ENCODE measurements around the gene MLXIPL.
"Not testable (repeated sequence)": the region's sequence is repeated elsewhere in the genome, so short reads cannot be mapped to it uniquely, and the experiment has no call there.

The MLXIPL gene

DNA sequence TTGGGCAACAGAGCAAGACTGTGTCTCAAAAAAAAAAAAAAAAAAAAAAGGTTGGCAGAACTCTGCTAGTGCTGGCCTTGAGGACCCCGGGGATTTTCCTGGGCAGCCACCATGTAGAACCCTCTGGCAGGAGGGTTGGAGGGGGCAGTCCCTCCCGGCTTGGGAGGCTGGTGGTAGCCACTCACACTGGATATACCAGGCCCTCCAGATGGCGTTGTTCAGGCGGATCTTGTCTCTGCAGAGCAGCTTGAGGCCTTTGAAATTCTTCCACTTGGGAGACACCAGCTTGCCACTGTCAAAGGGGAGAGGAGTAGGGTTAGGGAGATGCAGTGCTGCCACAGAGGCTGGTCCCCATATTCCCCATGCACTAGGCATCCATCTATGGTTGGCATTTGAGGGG lies 8.4 kb downstream of the MLXIPL start:
- no peaks in the 10 kb centered on the region for H3K27me3 ChIP-seq (ENCODE audit: control insufficient read depth in 1 of 2, insufficient read depth in 2 of 2, low read length in 2 of 2)
- no peak overlapping the region for H3K27ac ChIP-seq (ENCODE audit: low read depth, low read length)
- H3K4me3 ChIP-seq (ENCODE audit: low read depth in 1 of 2, low read length in 2 of 2), result no peak overlapping the region
- H3K9me3 ChIP-seq (ENCODE audit: control insufficient read depth in 1 of 2, low read length in 2 of 2), result no peaks in the 10 kb centered on the region
- no peak overlapping the region for H3K9ac ChIP-seq (ENCODE audit: low read depth in 1 of 2, low read length in 2 of 2)
- peaks cover 0 to 7% of the 10 kb centered on the region in 2 donors for H3K36me3 ChIP-seq (ENCODE audit: control insufficient read depth in 1 of 2, insufficient read depth in 2 of 2, low read length in 2 of 2)
- H3K4me1 ChIP-seq (ENCODE audit: control insufficient read depth in 1 of 2, insufficient read depth in 2 of 2, low read length in 2 of 2), result peaks cover 17 to 32% of the 10 kb centered on the region in 2 donors

DNA sequence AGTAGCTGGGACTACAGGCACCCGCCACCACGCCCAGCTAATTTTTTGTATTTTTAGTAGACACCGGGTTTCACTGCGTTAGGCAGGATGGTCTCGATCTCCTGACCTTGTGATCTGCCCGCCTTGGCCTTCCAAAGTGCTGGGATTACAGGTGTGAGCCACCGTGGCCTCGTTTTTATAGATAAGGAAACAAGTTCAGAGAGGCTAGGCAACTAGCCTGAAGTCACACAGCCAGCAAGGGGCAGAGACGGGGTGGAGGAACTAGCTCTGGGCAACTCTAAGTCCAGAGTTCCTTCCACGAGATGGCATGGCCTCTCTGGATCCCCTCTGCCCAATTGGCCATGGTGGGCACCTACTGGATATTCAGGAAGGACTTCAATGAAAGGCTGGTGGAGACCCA lies 9.4 kb downstream of the MLXIPL start:
- not testable (repeated sequence) for H3K4me3 ChIP-seq (ENCODE audit: low read depth in 1 of 2, low read length in 2 of 2); H3K27ac ChIP-seq (ENCODE audit: low read depth, low read length); H3K36me3 ChIP-seq (ENCODE audit: control insufficient read depth in 1 of 2, insufficient read depth in 2 of 2, low read length in 2 of 2); H3K9me3 ChIP-seq (ENCODE audit: control insufficient read depth in 1 of 2, low read length in 2 of 2); H3K9ac ChIP-seq (ENCODE audit: low read depth in 1 of 2, low read length in 2 of 2); H3K27me3 ChIP-seq (ENCODE audit: control insufficient read depth in 1 of 2, insufficient read depth in 2 of 2, low read length in 2 of 2)
- H3K4me1 ChIP-seq (ENCODE audit: control insufficient read depth in 1 of 2, insufficient read depth in 2 of 2, low read length in 2 of 2), result peaks cover 17 to 32% of the 10 kb centered on the region in 2 donors

DNA sequence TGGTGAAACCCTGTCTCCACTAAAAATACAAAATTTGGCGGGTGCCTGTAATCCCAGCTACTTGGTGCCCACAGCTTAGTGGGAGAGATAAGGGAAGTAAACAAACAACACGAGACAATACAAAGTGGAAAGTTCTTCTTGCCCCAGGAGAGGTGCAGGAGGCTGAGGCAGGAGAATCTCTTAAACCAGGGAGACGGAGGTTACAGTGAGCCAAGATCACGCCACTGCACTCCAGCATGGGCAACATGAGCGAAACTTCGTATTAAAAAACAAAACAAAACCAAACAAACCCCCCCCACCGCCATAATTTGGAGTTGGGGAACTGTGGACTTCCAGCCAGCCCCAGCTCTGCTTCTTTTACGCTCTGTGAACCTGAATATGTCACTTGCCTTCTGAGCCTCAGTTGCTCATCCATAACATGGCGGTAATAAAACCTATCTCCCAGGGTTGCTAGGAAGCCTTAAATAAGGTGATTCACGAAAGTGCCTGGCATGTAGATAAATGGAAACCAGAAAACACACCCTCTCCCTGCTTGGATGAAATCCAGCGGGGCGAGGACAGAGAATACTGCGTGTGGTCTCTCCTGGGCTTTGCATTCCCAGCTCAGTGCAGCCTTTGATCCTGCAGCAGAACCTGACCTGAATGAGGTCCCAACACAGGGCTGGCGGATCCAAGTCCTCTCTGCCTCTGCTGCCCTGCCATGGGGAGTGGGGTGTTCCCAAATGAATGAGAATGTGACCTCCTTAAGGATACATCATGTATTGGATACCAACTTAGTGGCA lies 10.2 kb downstream of the MLXIPL start:
- H3K9ac ChIP-seq (ENCODE audit: low read depth in 1 of 2, low read length in 2 of 2), result no peak overlapping the region
- H3K4me1 ChIP-seq (ENCODE audit: control insufficient read depth in 1 of 2, insufficient read depth in 2 of 2, low read length in 2 of 2), result peaks cover 17 to 32% of the 10 kb centered on the region in 2 donors
- H3K9me3 ChIP-seq (ENCODE audit: control insufficient read depth in 1 of 2, low read length in 2 of 2), result no peaks in the 10 kb centered on the region
- H3K36me3 ChIP-seq (ENCODE audit: control insufficient read depth in 1 of 2, insufficient read depth in 2 of 2, low read length in 2 of 2), result peaks cover 0 to 11% of the 10 kb centered on the region in 2 donors
- no peaks in the 10 kb centered on the region for H3K27me3 ChIP-seq (ENCODE audit: control insufficient read depth in 1 of 2, insufficient read depth in 2 of 2, low read length in 2 of 2)
- no peak overlapping the region for H3K4me3 ChIP-seq (ENCODE audit: low read depth in 1 of 2, low read length in 2 of 2)
- H3K27ac ChIP-seq (ENCODE audit: low read depth, low read length), result no peak overlapping the region

DNA sequence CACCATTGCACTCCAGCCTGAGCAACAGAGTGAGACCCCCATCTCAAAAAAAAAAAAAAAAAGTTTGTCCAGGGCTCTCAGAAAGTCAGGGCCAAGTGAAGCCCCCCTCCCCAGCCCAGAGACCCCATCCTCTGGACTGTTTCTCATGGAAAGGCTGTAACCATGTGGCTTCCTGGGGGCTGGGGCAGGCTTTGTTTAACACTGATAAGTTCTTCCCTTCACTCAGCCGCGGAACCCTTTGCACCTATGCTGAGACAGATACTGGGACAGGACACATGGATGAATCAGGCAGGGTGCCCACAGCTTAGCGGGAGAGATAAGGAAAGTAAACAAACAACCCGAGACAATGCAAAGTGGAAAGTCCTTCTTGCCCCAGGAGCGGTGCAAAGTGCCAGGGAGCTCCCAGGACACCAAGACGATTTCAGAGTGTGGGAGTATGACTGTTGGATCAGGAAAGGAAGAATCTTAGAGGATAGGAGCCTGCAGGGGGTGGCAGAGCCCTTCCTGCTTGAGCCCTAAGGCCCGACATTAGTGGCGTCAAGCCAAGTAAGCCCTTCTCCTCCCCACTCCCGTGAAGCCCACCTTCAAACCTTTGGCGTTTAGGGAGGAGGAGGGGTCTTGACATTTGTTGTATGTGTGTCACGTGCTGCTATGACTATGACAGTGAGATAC lies 11.6 kb downstream of the MLXIPL start:
- H3K9ac ChIP-seq (ENCODE audit: low read depth in 1 of 2, low read length in 2 of 2), result no peak overlapping the region
- no peak overlapping the region for H3K27ac ChIP-seq (ENCODE audit: low read depth, low read length)
- peak overlapping the region in 1 of 2 donors; percentile 40 for H3K4me3 ChIP-seq (ENCODE audit: low read depth in 1 of 2, low read length in 2 of 2)
- H3K36me3 ChIP-seq (ENCODE audit: control insufficient read depth in 1 of 2, insufficient read depth in 2 of 2, low read length in 2 of 2), result peaks cover 0 to 7% of the 10 kb centered on the region in 2 donors
- H3K27me3 ChIP-seq (ENCODE audit: control insufficient read depth in 1 of 2, insufficient read depth in 2 of 2, low read length in 2 of 2), result no peaks in the 10 kb centered on the region
- H3K4me1 ChIP-seq (ENCODE audit: control insufficient read depth in 1 of 2, insufficient read depth in 2 of 2, low read length in 2 of 2), result peaks cover 17 to 32% of the 10 kb centered on the region in 2 donors
- no peaks in the 10 kb centered on the region for H3K9me3 ChIP-seq (ENCODE audit: control insufficient read depth in 1 of 2, low read length in 2 of 2)

DNA sequence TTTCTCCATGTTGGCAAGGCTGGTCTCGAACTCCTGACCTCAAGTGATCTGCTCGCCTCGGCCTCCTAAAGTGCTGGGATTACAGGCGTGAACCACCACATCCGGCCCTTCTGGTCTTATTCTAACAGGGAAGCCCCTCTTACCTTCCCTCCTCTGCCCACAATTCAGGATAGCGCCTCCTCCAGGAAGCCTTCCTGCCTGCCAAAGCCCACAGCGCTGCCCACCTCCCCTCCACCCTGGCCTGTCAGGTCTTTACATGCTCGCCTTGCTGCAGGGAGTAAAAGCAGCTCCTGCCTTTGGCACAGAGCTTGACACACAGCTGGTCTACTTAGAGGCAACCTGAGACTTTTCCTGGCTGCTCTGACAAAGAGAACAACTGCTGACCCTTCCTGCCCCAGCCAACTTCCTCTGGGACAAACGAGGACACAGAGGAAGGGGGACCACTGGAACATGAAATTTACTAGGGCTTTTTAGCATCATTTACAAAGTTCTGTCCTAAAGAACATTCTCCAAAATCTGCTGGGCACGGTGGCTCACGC lies 13.2 kb downstream of the MLXIPL start:
- peaks cover 17 to 32% of the 10 kb centered on the region in 2 donors for H3K4me1 ChIP-seq (ENCODE audit: control insufficient read depth in 1 of 2, insufficient read depth in 2 of 2, low read length in 2 of 2)
- H3K9ac ChIP-seq (ENCODE audit: low read depth in 1 of 2, low read length in 2 of 2), result no peak overlapping the region
- peaks cover 0 to 7% of the 10 kb centered on the region in 2 donors for H3K36me3 ChIP-seq (ENCODE audit: control insufficient read depth in 1 of 2, insufficient read depth in 2 of 2, low read length in 2 of 2)
- no peak overlapping the region for H3K4me3 ChIP-seq (ENCODE audit: low read depth in 1 of 2, low read length in 2 of 2)
- peaks cover 0 to 3% of the 10 kb centered on the region in 2 donors for H3K27me3 ChIP-seq (ENCODE audit: control insufficient read depth in 1 of 2, insufficient read depth in 2 of 2, low read length in 2 of 2)
- no peaks in the 10 kb centered on the region for H3K9me3 ChIP-seq (ENCODE audit: control insufficient read depth in 1 of 2, low read length in 2 of 2)
- H3K27ac ChIP-seq (ENCODE audit: low read depth, low read length), result no peak overlapping the region

DNA sequence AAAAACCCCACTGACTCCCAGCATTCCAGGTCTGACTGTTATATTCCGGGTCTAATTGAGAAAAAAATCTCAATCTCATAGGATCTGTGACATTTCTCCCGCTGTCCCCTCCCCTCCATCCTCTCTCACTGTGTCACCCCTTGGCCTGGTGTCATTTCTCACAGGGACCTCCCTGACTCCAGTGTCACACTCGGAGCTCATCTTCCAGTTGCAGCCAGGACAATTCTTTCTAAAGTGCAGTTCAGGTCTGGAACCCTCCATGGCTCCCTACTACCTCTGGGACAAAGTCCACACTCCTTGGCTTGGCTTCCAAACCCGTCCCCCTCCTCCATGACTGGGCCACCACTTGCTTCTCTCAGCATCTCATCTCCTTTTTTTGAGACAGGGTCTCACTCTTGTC lies 14.2 kb downstream of the MLXIPL start:
- H3K4me1 ChIP-seq (ENCODE audit: control insufficient read depth in 1 of 2, insufficient read depth in 2 of 2, low read length in 2 of 2), result peaks cover 15 to 28% of the 10 kb centered on the region in 2 donors
- no peak overlapping the region for H3K27ac ChIP-seq (ENCODE audit: low read depth, low read length)
- H3K27me3 ChIP-seq (ENCODE audit: control insufficient read depth in 1 of 2, insufficient read depth in 2 of 2, low read length in 2 of 2), result peaks cover 0 to 3% of the 10 kb centered on the region in 2 donors
- H3K4me3 ChIP-seq (ENCODE audit: low read depth in 1 of 2, low read length in 2 of 2), result no peak overlapping the region
- no peaks in the 10 kb centered on the region for H3K9me3 ChIP-seq (ENCODE audit: control insufficient read depth in 1 of 2, low read length in 2 of 2)
- peaks cover 0 to 4% of the 10 kb centered on the region in 2 donors for H3K36me3 ChIP-seq (ENCODE audit: control insufficient read depth in 1 of 2, insufficient read depth in 2 of 2, low read length in 2 of 2)
- H3K9ac ChIP-seq (ENCODE audit: low read depth in 1 of 2, low read length in 2 of 2), result no peak overlapping the region

DNA sequence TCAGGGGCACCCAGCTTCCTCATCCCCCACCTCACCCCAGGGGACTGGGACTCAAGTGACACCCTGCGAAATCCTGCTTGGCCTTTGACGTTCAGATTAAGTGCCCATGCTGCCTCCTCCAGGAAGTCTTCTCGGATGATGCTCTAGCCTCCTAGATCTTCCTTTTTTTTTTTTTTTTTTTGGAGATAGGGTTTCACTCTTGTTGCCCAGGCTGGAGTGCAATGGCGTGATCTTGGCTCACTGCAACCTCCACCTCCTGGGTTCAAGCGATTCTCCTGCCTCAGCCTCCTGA lies 16.7 kb downstream of the MLXIPL start:
- not testable (repeated sequence) for H3K27ac ChIP-seq (ENCODE audit: low read depth, low read length); H3K9me3 ChIP-seq (ENCODE audit: control insufficient read depth in 1 of 2, low read length in 2 of 2); H3K9ac ChIP-seq (ENCODE audit: low read depth in 1 of 2, low read length in 2 of 2); H3K27me3 ChIP-seq (ENCODE audit: control insufficient read depth in 1 of 2, insufficient read depth in 2 of 2, low read length in 2 of 2); H3K4me3 ChIP-seq (ENCODE audit: low read depth in 1 of 2, low read length in 2 of 2); H3K36me3 ChIP-seq (ENCODE audit: control insufficient read depth in 1 of 2, insufficient read depth in 2 of 2, low read length in 2 of 2); H3K4me1 ChIP-seq (ENCODE audit: control insufficient read depth in 1 of 2, insufficient read depth in 2 of 2, low read length in 2 of 2)

DNA sequence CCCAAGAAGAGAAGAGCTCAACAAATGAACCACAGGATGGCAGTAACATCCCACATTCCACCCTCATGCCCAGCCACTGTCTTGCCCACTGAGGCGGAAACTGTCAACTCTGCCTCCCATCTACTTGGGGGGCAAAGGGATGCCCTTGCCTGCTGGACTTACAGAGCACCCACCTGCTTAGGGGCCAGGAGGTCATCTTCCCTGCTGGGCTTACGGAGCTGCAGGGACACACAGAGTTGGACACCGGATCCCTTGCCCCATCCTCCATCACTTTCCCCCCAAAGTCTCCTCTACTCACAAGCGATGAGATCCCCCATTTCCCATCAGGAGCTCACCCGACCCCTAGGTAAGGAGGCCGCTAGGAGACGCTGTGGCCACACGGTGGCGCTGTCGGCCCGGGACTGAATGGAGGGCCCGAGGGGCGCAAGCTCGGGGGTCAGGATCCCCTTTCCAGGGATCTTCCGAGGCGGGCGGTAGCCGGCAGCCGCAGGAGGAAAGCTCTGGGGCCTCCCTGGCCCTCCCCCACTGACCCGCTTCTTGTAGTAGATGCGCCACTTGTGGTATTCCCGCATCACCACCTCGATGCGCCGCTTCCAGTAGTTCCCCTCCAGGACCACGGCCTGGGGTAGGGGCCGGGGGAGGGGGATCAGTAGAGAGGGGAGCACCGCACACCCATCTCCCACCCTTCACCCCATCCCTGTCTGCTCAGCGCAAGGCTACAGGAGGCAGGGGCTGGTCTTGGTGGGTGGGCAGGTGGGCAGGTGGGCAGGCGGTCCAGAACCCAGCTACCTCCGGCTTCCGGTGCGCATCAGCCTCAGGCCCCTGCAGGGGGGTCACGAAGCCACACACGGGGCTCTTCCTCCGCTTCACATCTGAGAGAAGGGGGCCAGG lies 17.3 kb downstream of the MLXIPL start:
- H3K27me3 ChIP-seq (ENCODE audit: control insufficient read depth in 1 of 2, insufficient read depth in 2 of 2, low read length in 2 of 2), result peaks cover 0 to 3% of the 10 kb centered on the region in 2 donors
- H3K4me1 ChIP-seq (ENCODE audit: control insufficient read depth in 1 of 2, insufficient read depth in 2 of 2, low read length in 2 of 2), result no peaks in the 10 kb centered on the region
- H3K4me3 ChIP-seq (ENCODE audit: low read depth in 1 of 2, low read length in 2 of 2), result no peak overlapping the region
- no peaks in the 10 kb centered on the region for H3K9me3 ChIP-seq (ENCODE audit: control insufficient read depth in 1 of 2, low read length in 2 of 2)
- H3K36me3 ChIP-seq (ENCODE audit: control insufficient read depth in 1 of 2, insufficient read depth in 2 of 2, low read length in 2 of 2), result peaks cover 0 to 4% of the 10 kb centered on the region in 2 donors
- no peak overlapping the region for H3K27ac ChIP-seq (ENCODE audit: low read depth, low read length)
- H3K9ac ChIP-seq (ENCODE audit: low read depth in 1 of 2, low read length in 2 of 2), result no peak overlapping the region

DNA sequence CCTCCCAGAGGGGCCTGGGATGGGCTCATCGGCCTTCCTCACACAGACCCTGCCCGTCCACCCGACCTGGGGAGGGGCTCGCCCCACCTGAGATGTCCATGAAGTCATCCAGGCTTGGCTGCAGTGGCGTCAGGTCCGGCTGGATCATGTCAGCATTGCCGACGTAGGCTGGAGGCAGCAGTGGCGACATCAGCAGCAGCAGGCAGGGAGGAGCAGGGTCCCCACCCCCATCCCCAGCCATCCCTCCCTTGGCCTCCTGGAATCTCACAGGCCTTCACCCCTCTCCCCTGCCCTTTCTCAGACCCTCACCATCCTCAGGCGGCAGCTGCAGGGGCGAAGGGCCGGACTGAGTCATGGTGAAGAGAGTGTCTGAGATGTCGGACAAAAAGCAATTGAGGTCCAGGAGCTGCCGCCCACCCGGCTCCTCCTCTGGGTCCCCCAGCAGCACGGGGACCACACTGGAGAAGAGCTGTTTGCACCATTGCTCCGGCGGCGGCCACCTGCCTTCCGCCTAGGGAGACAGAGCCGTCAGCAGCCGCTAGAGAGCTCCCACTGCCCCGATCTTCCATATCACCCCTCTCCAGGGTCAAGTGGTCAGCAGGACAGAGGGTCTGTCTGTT lies 18.6 kb downstream of the MLXIPL start:
- Histone ChIP-seq H3K27me3 (ENCODE audit: control insufficient read depth in 1 of 2, insufficient read depth in 2 of 2, low read length in 2 of 2) (peaks cover 0 to 3% of the 10 kb centered on the region in 2 donors), H3K4me1 (ENCODE audit: control insufficient read depth in 1 of 2, insufficient read depth in 2 of 2, low read length in 2 of 2) (no peaks in the 10 kb centered on the region), H3K4me3 (ENCODE audit: low read depth in 1 of 2, low read length in 2 of 2) (no peak overlapping the region)

More for the DNA sequence above, 18.6 kb downstream of the MLXIPL start:
- Histone ChIP-seq H3K27ac (ENCODE audit: low read depth, low read length) (no peak overlapping the region), H3K9ac (ENCODE audit: low read depth in 1 of 2, low read length in 2 of 2) (no peak overlapping the region), H3K9me3 (ENCODE audit: control insufficient read depth in 1 of 2, low read length in 2 of 2) (no peaks in the 10 kb centered on the region), H3K36me3 (ENCODE audit: control insufficient read depth in 1 of 2, insufficient read depth in 2 of 2, low read length in 2 of 2) (peaks cover 0 to 4% of the 10 kb centered on the region in 2 donors)
